ENCODE results near the gene SLC23A3. TPM values are rescaled to one million over a fixed set of nuclear protein-coding genes. Genes with fewer than 3 reads are reported as not detected.
"Not testable (repeated sequence)": the region's sequence is repeated elsewhere in the genome, so short reads cannot be mapped to it uniquely, and the experiment has no call there.

The SLC23A3 gene
- polyA plus RNA-seq, 6 donors from 2014 or later, result 0.18 to 0.24 TPM; not detected in 4

DNA sequence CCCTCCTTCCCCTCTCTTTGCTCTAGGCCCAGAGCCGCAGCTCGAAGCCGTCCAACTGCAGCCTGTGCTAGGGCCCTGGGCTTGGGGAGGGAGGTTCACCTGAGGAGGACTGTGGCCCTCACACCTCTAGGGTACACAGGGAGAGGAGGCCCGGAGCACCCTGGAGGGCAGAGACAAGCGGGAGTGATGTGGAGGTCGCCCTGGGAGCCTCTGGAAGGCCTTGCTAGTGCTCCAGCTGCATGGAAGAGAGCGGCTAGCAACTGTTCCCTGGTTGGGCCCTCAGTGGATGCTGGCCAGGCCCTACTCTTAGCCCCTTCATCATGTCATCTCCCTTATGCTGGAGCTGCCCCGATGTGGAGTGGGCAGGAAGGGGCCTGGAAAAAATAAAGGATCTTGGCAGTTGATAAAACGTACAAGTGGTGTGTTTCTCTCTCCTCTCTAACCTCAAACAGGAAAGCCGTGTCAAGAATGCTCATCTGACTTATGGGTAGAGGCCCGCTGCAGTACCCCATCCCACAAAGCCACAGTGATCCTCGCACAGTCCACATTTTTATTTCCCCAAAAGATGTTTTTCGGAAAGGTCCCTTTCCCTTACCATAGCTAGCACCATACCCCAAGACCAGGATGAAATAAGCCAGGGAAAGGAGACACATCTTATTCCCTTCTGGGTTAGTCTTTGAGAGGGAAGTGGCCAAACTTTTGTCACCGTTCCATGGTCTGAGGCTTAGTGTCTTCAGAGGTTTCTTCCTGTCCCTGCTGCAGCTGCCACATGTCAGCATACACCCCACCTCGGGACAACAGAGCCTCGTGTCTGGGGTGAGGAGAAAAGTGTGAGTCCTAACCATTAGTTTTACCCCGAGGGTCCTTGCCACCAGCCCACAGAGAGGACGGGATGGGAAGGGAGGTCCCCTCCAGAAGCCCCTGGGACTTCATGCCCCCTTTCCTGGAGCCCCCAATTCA lies 39.7 kb upstream of the SLC23A3 start:
- H3K27me3 Mint-ChIP-seq, result no peaks in the 10 kb centered on the region
- no peaks in the 10 kb centered on the region for H3K9me3 Mint-ChIP-seq
- peaks cover 0 to 7% of the 10 kb centered on the region in 2 donors for H3K36me3 Mint-ChIP-seq
- peaks cover 16 to 43% (median 27%) of the 10 kb centered on the region in 3 donors for H3K4me1 Mint-ChIP-seq
- H3K4me3 Mint-ChIP-seq, result peak overlapping the region in 3 of 8 donors; percentile 39 to 93 (median 44)
- H3K27ac Mint-ChIP-seq, result peak overlapping the region in 4 of 6 donors; percentile 38 to 84 (median 46)
- no peak for DNase-seq
- ATAC-seq (ENCODE audit: low read depth in 2 of 2), result no peak

- DNase-seq, result no peak
- peak overlapping the region in 5 of 6 donors; percentile 26 to 97 (median 51) for H3K27ac Mint-ChIP-seq
- H3K27me3 Mint-ChIP-seq, result no peaks in the 10 kb centered on the region
- no peak for ATAC-seq (ENCODE audit: low read depth in 2 of 2)
- no peaks in the 10 kb centered on the region for H3K9me3 Mint-ChIP-seq
- peaks cover 12 to 43% (median 21%) of the 10 kb centered on the region in 3 donors for H3K4me1 Mint-ChIP-seq
- H3K4me3 Mint-ChIP-seq, result peak overlapping the region in 7 of 8 donors; percentile 16 to 96 (median 92)
- H3K36me3 Mint-ChIP-seq, result no peaks in the 10 kb centered on the region
Observed at GRCh38 chr2:219207884-219208740, 38.3 kb upstream of the SLC23A3 start.

DNA sequence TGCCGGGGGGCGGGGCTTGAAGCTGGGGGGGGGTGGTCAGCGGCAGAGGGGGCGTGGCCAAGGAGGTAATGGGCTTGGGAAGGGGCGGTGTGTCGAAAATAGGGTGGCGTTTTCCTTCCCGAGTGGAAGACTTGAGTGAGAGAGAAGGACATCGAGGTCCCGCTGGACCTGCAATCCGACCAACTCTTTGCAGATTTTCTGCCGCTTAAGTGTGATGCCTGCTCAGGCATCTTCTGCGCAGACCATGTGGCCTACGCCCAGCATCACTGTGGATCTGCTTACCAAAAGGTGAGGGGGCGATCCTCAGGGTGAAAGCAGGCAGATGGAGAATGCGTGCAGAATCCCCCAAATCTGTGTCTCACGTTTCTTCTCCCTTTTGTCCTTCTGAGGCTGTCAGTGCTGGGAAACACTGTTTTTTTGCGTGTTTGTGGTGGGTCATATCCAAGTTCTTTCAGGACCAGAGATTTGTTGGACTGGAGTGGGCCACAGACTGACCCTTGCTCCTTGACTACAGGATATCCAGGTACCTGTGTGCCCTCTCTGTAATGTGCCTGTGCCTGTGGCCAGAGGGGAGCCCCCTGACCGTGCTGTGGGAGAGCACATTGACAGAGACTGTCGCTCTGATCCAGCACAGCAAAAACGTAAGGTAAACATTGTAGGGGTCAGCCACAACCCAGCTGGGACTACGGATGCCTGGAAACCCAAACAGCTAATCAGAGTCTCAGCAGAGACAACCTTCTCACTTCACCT lies 37.5 kb upstream of the SLC23A3 start:
- Mint-ChIP-seq H3K4me1 (peaks cover 12 to 42% (median 21%) of the 10 kb centered on the region in 3 donors), H3K36me3 (no peaks in the 10 kb centered on the region), H3K27ac (peak overlapping the region in 5 of 6 donors; percentile 26 to 97 (median 88)), H3K4me3 (peak overlapping the region; percentile 76 to 96 (median 92)), H3K9me3 (no peaks in the 10 kb centered on the region), H3K27me3 (no peaks in the 10 kb centered on the region)
- no peak for ATAC-seq (ENCODE audit: low read depth in 2 of 2)
- no peak for DNase-seq

DNA sequence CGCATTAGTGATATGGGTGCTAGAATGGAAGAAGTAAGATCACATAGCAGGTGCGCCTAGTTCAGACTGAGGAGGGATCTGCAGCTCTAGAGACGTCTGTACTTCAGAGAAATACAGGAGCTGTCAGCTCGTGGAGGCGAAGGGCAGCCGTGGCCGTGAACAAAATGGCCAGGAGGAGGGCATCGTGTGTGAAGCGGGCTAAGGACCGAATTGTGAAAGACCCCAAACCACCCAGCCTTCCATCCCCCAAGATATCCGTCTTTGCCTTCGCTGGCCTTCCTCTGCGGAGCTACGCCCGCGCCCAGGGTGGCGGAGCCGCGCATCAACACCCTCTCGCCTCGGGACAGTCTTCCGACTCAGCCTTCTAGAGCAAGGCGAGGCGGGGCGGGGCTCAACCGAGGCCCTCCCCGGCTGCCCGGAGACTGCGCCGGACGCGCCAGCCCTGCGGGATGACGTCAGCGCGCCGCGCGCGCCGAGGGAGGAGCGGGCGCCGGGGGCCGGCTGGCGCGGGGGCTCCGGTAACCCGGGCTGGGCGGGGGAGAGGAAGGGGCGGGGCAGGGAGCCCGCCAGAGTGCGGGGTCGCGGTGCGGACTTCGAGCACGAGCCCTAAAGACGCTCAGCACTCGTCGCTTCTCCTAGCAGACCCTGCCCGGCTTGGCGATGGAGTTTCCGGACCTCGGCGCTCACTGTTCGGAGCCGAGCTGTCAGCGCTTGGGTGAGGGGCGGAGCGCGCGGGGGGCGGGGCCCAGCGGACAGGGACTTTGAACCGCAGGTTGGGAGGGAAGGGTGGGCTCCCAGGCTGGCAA lies 36.7 kb upstream of the SLC23A3 start, which contains the start of gene ZFAND2B:
ZFAND2B (plus strand) TSS at position 455 of the 806 bp plus-strand sequence; CDS start at position 661, 206 bp downstream.
- Mint-ChIP-seq H3K4me1 (peaks cover 12 to 34% (median 21%) of the 10 kb centered on the region in 3 donors), H3K36me3 (no peaks in the 10 kb centered on the region)

DNA sequence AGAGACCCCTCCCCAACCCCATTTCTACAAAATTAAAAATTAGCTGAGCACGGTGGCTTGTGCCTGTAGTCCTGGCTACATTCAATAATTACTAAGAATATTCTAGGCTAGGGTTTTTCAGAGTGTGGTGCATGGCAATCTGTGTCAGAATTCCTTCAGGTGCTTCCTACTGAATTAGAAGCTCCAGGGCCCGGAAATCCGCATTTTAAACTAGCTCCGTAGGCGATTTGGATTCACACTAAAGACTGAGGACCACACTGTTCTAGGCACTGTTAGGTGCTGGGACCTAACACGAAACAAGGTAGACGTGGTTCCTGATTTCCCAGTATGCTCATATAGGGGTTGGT lies 36.1 kb upstream of the SLC23A3 start:
- no peaks in the 10 kb centered on the region for H3K9me3 Mint-ChIP-seq
- ATAC-seq (ENCODE audit: low read depth in 2 of 2), result no peak
- H3K27ac Mint-ChIP-seq, result peak overlapping the region; percentile 89 to 98 (median 96)
- no peaks in the 10 kb centered on the region for H3K27me3 Mint-ChIP-seq
- H3K36me3 Mint-ChIP-seq, result no peaks in the 10 kb centered on the region
- H3K4me1 Mint-ChIP-seq, result peaks cover 12 to 29% (median 21%) of the 10 kb centered on the region in 3 donors
- peak overlapping the region; percentile 76 to 96 (median 92) for H3K4me3 Mint-ChIP-seq
- DNase-seq, result no peak

More for the DNA sequence above, 36.7 kb upstream of the SLC23A3 start, which contains the start of gene ZFAND2B:
- H3K4me3 Mint-ChIP-seq, result peak within 1 kb of the TSS; percentile 76 to 96 (median 92)
- no peaks in the 10 kb centered on the region for H3K27me3 Mint-ChIP-seq
- DNase-seq, result peak; percentile 98
- H3K27ac Mint-ChIP-seq, result peak within 1 kb of the TSS; percentile 89 to 98 (median 96)
- peak; percentile 91 to 95 for ATAC-seq (ENCODE audit: low read depth in 2 of 2)
- no peaks in the 10 kb centered on the region for H3K9me3 Mint-ChIP-seq

- peak overlapping the region in 5 of 8 donors; percentile 20 to 76 (median 62) for H3K4me3 Mint-ChIP-seq
Observed at GRCh38 chr2:219205165-219205538, 35.3 kb upstream of the SLC23A3 start.

GRCh38 chr2:219204425-219205164 lies 34.8 kb upstream of the SLC23A3 start:
- no peak for ATAC-seq (ENCODE audit: low read depth in 2 of 2)
- H3K36me3 Mint-ChIP-seq, result no peaks in the 10 kb centered on the region
- DNase-seq, result no peak
- H3K27ac Mint-ChIP-seq, result peak overlapping the region in 1 of 6 donors; percentile 24
- H3K27me3 Mint-ChIP-seq, result peaks cover 0 to 8% (median 4%) of the 10 kb centered on the region in 3 donors
- H3K4me3 Mint-ChIP-seq, result peak overlapping the region in 2 of 8 donors; percentile 62 to 76
- H3K4me1 Mint-ChIP-seq, result peaks cover 12 to 29% (median 21%) of the 10 kb centered on the region in 3 donors
- no peaks in the 10 kb centered on the region for H3K9me3 Mint-ChIP-seq

More at GRCh38 chr2:219205165-219205538, 35.3 kb upstream of the SLC23A3 start:
- H3K27ac Mint-ChIP-seq, result peak overlapping the region in 3 of 6 donors; percentile 19 to 89 (median 70)
- peaks cover 0 to 5% (median 0%) of the 10 kb centered on the region in 3 donors for H3K27me3 Mint-ChIP-seq
- DNase-seq (no peak), ATAC-seq (ENCODE audit: low read depth in 2 of 2) (no peak)
- no peaks in the 10 kb centered on the region for H3K36me3 Mint-ChIP-seq
- peaks cover 12 to 29% (median 21%) of the 10 kb centered on the region in 3 donors for H3K4me1 Mint-ChIP-seq
- H3K9me3 Mint-ChIP-seq, result no peaks in the 10 kb centered on the region

- not testable (repeated sequence) for DNase-seq; H3K36me3 Mint-ChIP-seq; H3K9me3 Mint-ChIP-seq; H3K27ac Mint-ChIP-seq; ATAC-seq (ENCODE audit: low read depth in 2 of 2); H3K4me3 Mint-ChIP-seq
- Mint-ChIP-seq H3K27me3 (peaks cover 5 to 19% (median 17%) of the 10 kb centered on the region in 3 donors), H3K4me1 (peaks cover 4 to 13% (median 4%) of the 10 kb centered on the region in 3 donors)
Observed at GRCh38 chr2:219201331-219201730, 31.5 kb upstream of the SLC23A3 start.

DNA sequence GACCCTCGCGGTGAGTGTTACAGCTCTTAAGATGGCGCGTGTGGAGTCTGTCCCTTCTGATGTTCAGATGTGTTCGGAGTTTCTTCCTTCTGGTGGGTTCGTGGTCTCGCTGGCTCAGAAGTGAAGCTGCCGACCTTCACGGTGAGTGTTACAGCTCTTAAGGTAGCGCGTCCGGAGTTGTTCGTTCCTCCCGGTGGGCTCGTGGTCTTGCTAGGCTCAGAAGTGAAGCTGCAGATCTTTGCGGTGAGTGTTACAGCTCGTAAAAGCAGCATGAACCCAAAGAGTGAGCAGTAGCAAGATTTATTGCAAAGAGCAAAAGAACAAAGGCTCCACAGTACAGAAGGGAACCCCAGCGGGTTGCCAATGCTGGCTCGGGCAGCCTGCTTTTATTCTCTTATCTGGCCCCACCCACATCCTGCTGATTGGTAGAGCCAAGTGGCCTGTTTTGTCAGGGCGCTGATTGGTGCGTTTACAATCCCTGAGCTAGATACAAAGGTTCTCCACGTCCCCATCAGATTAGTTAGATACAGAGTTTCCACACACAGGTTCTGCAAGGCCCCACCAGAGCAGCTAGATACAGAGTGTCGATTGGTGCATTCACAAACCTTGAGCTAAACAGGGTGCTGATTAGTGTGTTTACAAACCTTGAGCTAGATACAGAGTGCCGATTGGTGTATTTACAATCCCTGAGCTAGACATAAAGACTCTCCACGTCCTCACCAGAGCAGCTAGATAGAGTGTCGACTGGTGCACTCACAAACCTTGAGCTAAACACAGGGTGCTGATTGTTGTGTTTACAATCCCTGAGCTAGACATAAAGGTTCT lies 30.9 kb upstream of the SLC23A3 start:
- Mint-ChIP-seq H3K4me3 (peak overlapping the region in 2 of 8 donors; percentile 29 to 53), H3K27me3 (peaks cover 5 to 19% (median 17%) of the 10 kb centered on the region in 3 donors), H3K27ac (peak overlapping the region in 2 of 6 donors; percentile 11 to 38)
- DNase-seq; H3K9me3 Mint-ChIP-seq; H3K4me1 Mint-ChIP-seq; ATAC-seq (ENCODE audit: low read depth in 2 of 2); H3K36me3 Mint-ChIP-seq: not testable (repeated sequence)

GRCh38 chr2:219199470-219200211 lies 29.8 kb upstream of the SLC23A3 start:
- H3K36me3 Mint-ChIP-seq, result no peaks in the 10 kb centered on the region
- H3K4me3 Mint-ChIP-seq, result no peak overlapping the region
- H3K4me1 Mint-ChIP-seq, result peaks cover 0 to 3% (median 0%) of the 10 kb centered on the region in 3 donors
- H3K27me3 Mint-ChIP-seq, result peaks cover 5 to 19% (median 17%) of the 10 kb centered on the region in 3 donors
- ATAC-seq (ENCODE audit: low read depth in 2 of 2), result no peak
- no peak for DNase-seq
- no peaks in the 10 kb centered on the region for H3K9me3 Mint-ChIP-seq
- no peak overlapping the region for H3K27ac Mint-ChIP-seq
